ENCODE results near the gene CNOT1. TPM values are rescaled to one million over a fixed set of nuclear protein-coding genes. Genes with fewer than 3 reads are reported as not detected.
"Not testable (repeated sequence)": the region's sequence is repeated elsewhere in the genome, so short reads cannot be mapped to it uniquely, and the experiment has no call there.

Gene CNOT1
- total and polyA plus RNA-seq, 8 donors, result 137 to 209 (median 180) TPM

DNA sequence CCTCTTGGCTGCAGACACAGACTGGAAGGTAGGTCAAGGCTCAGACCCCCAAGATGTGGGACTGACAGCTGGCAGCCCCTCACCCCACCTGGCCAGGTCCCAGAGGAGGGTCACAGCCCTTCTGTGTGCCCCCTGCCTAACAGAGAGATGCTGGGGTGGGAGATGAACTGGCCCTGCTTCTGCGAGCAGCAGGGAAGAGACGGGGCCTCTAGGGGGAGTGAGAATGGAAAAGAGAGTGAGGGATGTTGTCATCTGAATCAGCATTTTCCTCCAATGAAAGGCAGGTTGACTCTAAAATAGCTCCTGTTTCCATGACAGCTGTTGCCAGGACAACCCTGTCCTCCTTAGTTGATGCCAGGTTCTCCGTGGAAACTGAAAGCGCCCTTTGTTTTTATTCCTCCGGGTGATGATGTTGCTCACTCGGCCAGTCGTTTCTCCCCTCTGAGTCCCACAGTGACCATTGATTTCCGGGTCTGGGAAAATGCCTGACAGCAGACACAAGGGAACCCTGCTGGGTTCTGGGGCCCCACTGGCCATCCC, 134.6 kb downstream of the CNOT1 start:
- H3K4me1 ChIP-seq, result peaks cover 0 to 1% of the 10 kb centered on the region in 2 donors
- intact Hi-C loops (cut with DNase I), result loop anchor here in 1 of 2 donors (5.0 kb wide), 1 partner anchor 148 kb away; no protein-coding TSS in a partner anchor
- H3K9me3 ChIP-seq, result no peaks in the 10 kb centered on the region
- TF ChIP-seq, protein P1, sequence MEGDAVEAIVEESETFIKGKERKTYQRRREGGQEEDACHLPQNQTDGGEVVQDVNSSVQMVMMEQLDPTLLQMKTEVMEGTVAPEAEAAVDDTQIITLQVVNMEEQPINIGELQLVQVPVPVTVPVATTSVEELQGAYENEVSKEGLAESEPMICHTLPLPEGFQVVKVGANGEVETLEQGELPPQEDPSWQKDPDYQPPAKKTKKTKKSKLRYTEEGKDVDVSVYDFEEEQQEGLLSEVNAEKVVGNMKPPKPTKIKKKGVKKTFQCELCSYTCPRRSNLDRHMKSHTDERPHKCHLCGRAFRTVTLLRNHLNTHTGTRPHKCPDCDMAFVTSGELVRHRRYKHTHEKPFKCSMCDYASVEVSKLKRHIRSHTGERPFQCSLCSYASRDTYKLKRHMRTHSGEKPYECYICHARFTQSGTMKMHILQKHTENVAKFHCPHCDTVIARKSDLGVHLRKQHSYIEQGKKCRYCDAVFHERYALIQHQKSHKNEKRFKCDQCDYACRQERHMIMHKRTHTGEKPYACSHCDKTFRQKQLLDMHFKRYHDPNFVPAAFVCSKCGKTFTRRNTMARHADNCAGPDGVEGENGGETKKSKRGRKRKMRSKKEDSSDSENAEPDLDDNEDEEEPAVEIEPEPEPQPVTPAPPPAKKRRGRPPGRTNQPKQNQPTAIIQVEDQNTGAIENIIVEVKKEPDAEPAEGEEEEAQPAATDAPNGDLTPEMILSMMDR (IDR thresholded peaks at IDR 0.05), result no peak
- no peaks in the 10 kb centered on the region for H3K36me3 ChIP-seq
- no peak overlapping the region for H3K27ac ChIP-seq
- H3K4me3 ChIP-seq, result no peak overlapping the region
- peak in 2 of 4 donors; percentile 46 to 86 for DNase-seq
- peaks cover 0 to 20% of the 10 kb centered on the region in 2 donors for H3K27me3 ChIP-seq
- ATAC-seq, result peak; percentile 51

DNA sequence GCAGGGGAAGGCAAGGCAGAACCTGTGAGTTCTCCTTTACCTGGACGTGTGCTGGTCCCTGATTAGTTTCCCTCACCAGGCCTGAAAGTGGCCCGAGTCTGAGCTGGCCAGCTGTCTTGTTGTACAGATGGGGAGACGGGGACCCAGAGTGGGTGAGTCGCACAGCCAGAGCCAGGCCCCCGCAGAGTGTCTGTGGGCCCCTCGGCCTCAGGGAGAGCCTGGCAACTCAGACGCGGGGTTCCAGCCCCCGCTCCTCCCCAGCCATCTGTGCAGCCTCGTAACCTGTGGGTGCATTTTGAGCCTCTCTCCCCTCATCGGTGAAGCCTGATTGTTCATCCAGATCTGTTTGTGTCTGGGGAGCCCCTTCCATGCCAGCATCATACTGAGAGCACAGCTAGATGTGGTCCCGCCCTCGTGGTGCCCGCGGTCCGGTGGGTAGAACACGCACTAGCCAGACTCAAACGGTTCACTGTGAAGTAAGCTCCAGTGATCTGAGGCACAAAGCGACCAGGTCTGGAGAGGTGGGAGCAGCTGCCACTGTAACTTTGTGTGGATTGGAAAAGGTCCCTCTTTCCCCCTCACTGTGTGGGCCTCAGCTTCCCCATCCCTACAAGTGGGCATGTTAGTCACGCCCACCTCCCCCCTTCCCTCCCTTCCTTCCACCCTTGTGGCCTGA, 135.7 kb downstream of the CNOT1 start:
- H3K4me3 ChIP-seq, result no peak overlapping the region
- no peak for DNase-seq
- peaks cover 0 to 9% of the 10 kb centered on the region in 2 donors for H3K27me3 ChIP-seq
- H3K27ac ChIP-seq, result no peak overlapping the region
- no peaks in the 10 kb centered on the region for H3K9me3 ChIP-seq
- ATAC-seq, result no peak
- no peaks in the 10 kb centered on the region for H3K36me3 ChIP-seq
- TF ChIP-seq, protein P1 (IDR thresholded peaks at IDR 0.05), result no peak
- intact Hi-C loops (cut with DNase I), result loop anchor here in 1 of 2 donors (5.0 kb wide), 1 partner anchor 147 kb away; no protein-coding TSS in a partner anchor
- no peaks in the 10 kb centered on the region for H3K4me1 ChIP-seq

DNA sequence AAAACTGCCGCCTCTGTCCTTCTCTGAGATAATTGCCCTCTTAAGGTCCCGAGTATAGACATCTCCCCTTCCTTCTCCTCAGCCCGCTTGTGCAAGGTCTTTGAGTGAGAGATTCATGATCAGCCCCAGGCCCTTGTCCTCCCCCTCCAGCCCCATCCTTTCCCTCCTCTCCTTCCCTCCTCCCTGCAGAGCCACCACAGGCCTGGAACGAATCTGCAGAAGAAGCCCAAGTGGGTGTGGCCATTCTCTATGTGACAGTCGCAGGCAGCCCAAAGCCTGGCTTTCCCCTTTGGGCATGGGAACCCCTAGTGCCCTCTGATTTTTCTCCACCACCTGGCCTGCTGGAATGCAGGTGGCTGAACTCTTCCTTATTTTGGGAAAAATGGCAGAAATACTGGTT, 136.9 kb downstream of the CNOT1 start:
- H3K36me3 ChIP-seq, result no peaks in the 10 kb centered on the region

DNA sequence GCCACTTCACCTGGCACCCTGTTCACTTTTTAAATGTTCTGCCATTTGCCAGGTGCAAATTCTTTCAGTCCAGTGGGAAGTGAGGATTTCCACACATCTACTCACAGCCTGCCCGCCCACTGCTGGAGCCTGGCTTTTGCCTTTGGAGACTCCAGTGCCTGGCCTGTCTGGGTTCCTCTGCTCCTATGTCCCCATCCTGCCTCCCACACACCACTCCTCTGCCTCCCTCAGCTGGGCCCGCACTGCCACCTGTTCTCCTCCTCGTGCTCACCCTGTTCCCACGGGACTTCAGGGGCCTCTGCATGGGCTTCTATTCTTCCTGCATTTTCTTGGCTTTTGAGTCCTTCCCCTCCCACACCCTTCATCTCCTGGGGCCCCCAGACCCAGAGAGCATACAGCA, 137.6 kb downstream of the CNOT1 start:
- H3K27ac ChIP-seq, result no peak overlapping the region
- no peaks in the 10 kb centered on the region for H3K36me3 ChIP-seq
- peaks cover 0 to 8% of the 10 kb centered on the region in 2 donors for H3K27me3 ChIP-seq
- H3K4me1 ChIP-seq, result peaks cover 3 to 8% of the 10 kb centered on the region in 2 donors
- TF ChIP-seq, protein P1 (IDR thresholded peaks at IDR 0.05), result no peak
- H3K9me3 ChIP-seq, result no peaks in the 10 kb centered on the region
- no peak for ATAC-seq
- no peak overlapping the region for H3K4me3 ChIP-seq
- DNase-seq, result no peak
- intact Hi-C loops (cut with DNase I), result loop anchor here in 1 of 2 donors (5.0 kb wide), 1 partner anchor 145 kb away; no protein-coding TSS in a partner anchor

More for the DNA sequence above, 136.9 kb downstream of the CNOT1 start:
- H3K4me1 ChIP-seq, result peaks cover 0 to 3% of the 10 kb centered on the region in 2 donors
- H3K9me3 ChIP-seq, result no peaks in the 10 kb centered on the region
- no peak for ATAC-seq
- H3K27ac ChIP-seq, result no peak overlapping the region
- H3K27me3 ChIP-seq, result peaks cover 0 to 8% of the 10 kb centered on the region in 2 donors
- H3K4me3 ChIP-seq, result no peak overlapping the region
- DNase-seq, result no peak
- TF ChIP-seq, protein P1 (IDR thresholded peaks at IDR 0.05), result no peak
- intact Hi-C loops (cut with DNase I), result loop anchor here in 1 of 2 donors (5.0 kb wide), 1 partner anchor 145 kb away; no protein-coding TSS in a partner anchor

DNA sequence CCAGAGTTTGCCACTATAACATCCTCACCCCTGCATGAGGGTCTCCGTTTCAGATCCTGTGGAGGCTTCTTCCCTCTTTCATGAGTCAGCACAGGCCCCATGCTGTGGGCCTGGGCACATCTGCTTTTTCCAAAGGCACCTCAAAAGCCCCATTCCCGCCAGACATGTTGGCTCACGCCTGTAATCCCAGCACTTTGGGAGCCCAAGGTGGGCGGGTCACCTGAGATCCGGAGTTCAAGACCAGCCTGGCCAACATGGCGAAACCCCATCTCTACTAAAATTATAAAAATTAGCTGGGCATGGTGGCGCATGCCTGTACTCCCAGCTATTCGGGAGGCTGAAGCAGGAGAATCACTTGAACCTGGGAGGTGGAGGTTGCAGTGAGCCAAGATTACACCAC, 139.1 kb downstream of the CNOT1 start:
- not testable (repeated sequence) for H3K4me1 ChIP-seq, ATAC-seq, H3K27me3 ChIP-seq, H3K9me3 ChIP-seq, H3K4me3 ChIP-seq, H3K36me3 ChIP-seq, H3K27ac ChIP-seq
- DNase-seq, result peak in 1 of 4 donors; percentile 35
- intact Hi-C loops (cut with DNase I), result loop anchor here in 1 of 2 donors (5.0 kb wide), 1 partner anchor 143 kb away; no protein-coding TSS in a partner anchor

All from left lung (tissue), 10 donors.